ENCODE measurements around the gene ZNF438. TPM values are rescaled to one million over a fixed set of nuclear protein-coding genes. Genes with fewer than 3 reads are reported as not detected.
"Not testable (repeated sequence)": the region's sequence is repeated elsewhere in the genome, so short reads cannot be mapped to it uniquely, and the experiment has no call there.

The ZNF438 gene
- total and polyA plus RNA-seq, 4 donors, result 7.8 to 19.2 (median 10.2) TPM

- Histone ChIP-seq H3K27me3 (ENCODE audit: control insufficient read depth in 3 of 3, insufficient read depth in 3 of 3, low read length in 2 of 3) (no peaks in the 10 kb centered on the region), H3K9me3 (ENCODE audit: control insufficient read depth in 4 of 4, insufficient read depth in 3 of 4, low read length in 3 of 4) (peaks cover 0 to 4% (median under 1%) of the 10 kb centered on the region in 4 donors), H3K9ac (ENCODE audit: insufficient read depth in 1 of 2, low read length in 2 of 2) (no peak overlapping the region), H3K36me3 (ENCODE audit: control insufficient read depth in 4 of 4, insufficient read depth in 4 of 4, low read length in 4 of 4) (peaks cover 0 to 4% (median 0%) of the 10 kb centered on the region in 4 donors), H3K27ac (ENCODE audit: low read depth in 1 of 2, low read length in 1 of 2) (no peak overlapping the region), H3K4me3 (no peak overlapping the region), H3K4me1 (ENCODE audit: control insufficient read depth in 5 of 5, insufficient read depth in 5 of 5, low read length in 5 of 5) (peaks cover 1 to 17% (median 7%) of the 10 kb centered on the region in 5 donors)
- no peak for ATAC-seq (ENCODE audit: insufficient read depth, low FRiP score)
- 53 to 66% methylated on average over 3 of the region's 3 CpGs for WGBS, 2 donors
- DNase-seq, result peak in 2 of 3 donors; percentile 44 to 55
- TF ChIP-seq CTCF (IDR thresholded peaks at IDR 0.05; ENCODE audit: control extremely low read depth, extremely low read depth), result no peak
These were observed 45.6 kb downstream of the ZNF438 start for GRCh38 chr10:30986053-30986555.

GRCh38 chr10:30985512-30985911 is 46.2 kb downstream of the ZNF438 start:
- no peak overlapping the region for H3K9ac ChIP-seq (ENCODE audit: insufficient read depth in 1 of 2, low read length in 2 of 2)
- H3K27me3 ChIP-seq (ENCODE audit: control insufficient read depth in 3 of 3, insufficient read depth in 3 of 3, low read length in 2 of 3), result no peaks in the 10 kb centered on the region

GRCh38 chr10:30984563-30985328 is 46.9 kb downstream of the ZNF438 start:
- DNase-seq (no peak), ATAC-seq (ENCODE audit: insufficient read depth, low FRiP score) (no peak)
- TF ChIP-seq CTCF (IDR thresholded peaks at IDR 0.05; ENCODE audit: control extremely low read depth, extremely low read depth), result no peak
- peaks cover 0 to 4% (median under 1%) of the 10 kb centered on the region in 4 donors for H3K9me3 ChIP-seq (ENCODE audit: control insufficient read depth in 4 of 4, insufficient read depth in 3 of 4, low read length in 3 of 4)
- 82% methylated on average over 4 of the region's 4 CpGs for WGBS, 2 donors
- H3K9ac ChIP-seq (ENCODE audit: insufficient read depth in 1 of 2, low read length in 2 of 2), result no peak overlapping the region
- H3K4me3 ChIP-seq, result no peak overlapping the region
- peak overlapping the region in 1 of 2 donors; percentile 57 for H3K27ac ChIP-seq (ENCODE audit: low read depth in 1 of 2, low read length in 1 of 2)
- no peaks in the 10 kb centered on the region for H3K27me3 ChIP-seq (ENCODE audit: control insufficient read depth in 3 of 3, insufficient read depth in 3 of 3, low read length in 2 of 3)
- H3K36me3 ChIP-seq (ENCODE audit: control insufficient read depth in 4 of 4, insufficient read depth in 4 of 4, low read length in 4 of 4), result peaks cover 0 to 4% (median 0%) of the 10 kb centered on the region in 4 donors
- peaks cover 2 to 21% (median 10%) of the 10 kb centered on the region in 5 donors for H3K4me1 ChIP-seq (ENCODE audit: control insufficient read depth in 5 of 5, insufficient read depth in 5 of 5, low read length in 5 of 5)

More at GRCh38 chr10:30985512-30985911, 46.2 kb downstream of the ZNF438 start:
- no peak for ATAC-seq (ENCODE audit: insufficient read depth, low FRiP score)
- peak overlapping the region in 1 of 2 donors; percentile 33 for H3K27ac ChIP-seq (ENCODE audit: low read depth in 1 of 2, low read length in 1 of 2)
- H3K4me3 ChIP-seq, result no peak overlapping the region
- 49 to 93% methylated on average over 1 of the region's 1 CpG for WGBS, 2 donors
- H3K36me3 ChIP-seq (ENCODE audit: control insufficient read depth in 4 of 4, insufficient read depth in 4 of 4, low read length in 4 of 4), result peaks cover 0 to 4% (median 0%) of the 10 kb centered on the region in 4 donors
- DNase-seq, result no peak
- no peak for TF ChIP-seq CTCF (IDR thresholded peaks at IDR 0.05; ENCODE audit: control extremely low read depth, extremely low read depth)
- H3K9me3 ChIP-seq (ENCODE audit: control insufficient read depth in 4 of 4, insufficient read depth in 3 of 4, low read length in 3 of 4), result peaks cover 0 to 4% (median under 1%) of the 10 kb centered on the region in 4 donors
- peaks cover 2 to 17% (median 10%) of the 10 kb centered on the region in 5 donors for H3K4me1 ChIP-seq (ENCODE audit: control insufficient read depth in 5 of 5, insufficient read depth in 5 of 5, low read length in 5 of 5)

- peaks cover 2 to 17% (median 10%) of the 10 kb centered on the region in 5 donors for H3K4me1 ChIP-seq (ENCODE audit: control insufficient read depth in 5 of 5, insufficient read depth in 5 of 5, low read length in 5 of 5)
- H3K27ac ChIP-seq (ENCODE audit: low read depth in 1 of 2, low read length in 1 of 2), result peak overlapping the region in 1 of 2 donors; percentile 21
- not testable (repeated sequence) for H3K9me3 ChIP-seq (ENCODE audit: control insufficient read depth in 4 of 4, insufficient read depth in 3 of 4, low read length in 3 of 4); H3K36me3 ChIP-seq (ENCODE audit: control insufficient read depth in 4 of 4, insufficient read depth in 4 of 4, low read length in 4 of 4); H3K4me3 ChIP-seq; ATAC-seq (ENCODE audit: insufficient read depth, low FRiP score); DNase-seq; H3K9ac ChIP-seq (ENCODE audit: insufficient read depth in 1 of 2, low read length in 2 of 2); H3K27me3 ChIP-seq (ENCODE audit: control insufficient read depth in 3 of 3, insufficient read depth in 3 of 3, low read length in 2 of 3)
- WGBS, 2 donors, result 66 to 85% methylated on average over 6 of the region's 6 CpGs
These were observed 48.5 kb downstream of the ZNF438 start for GRCh38 chr10:30983209-30983608.

All from lung (tissue), 12 donors.